GM21529 (cell line): Measurements from ENCODE around the gene SCIMP.
A peak's percentile ranks its signal among the peaks of the same experiment; 100 is the strongest.
"Not testable (repeated sequence)": the region's sequence is repeated elsewhere in the genome, so short reads cannot be mapped to it uniquely, and the experiment has no call there.

ENCODE experiments used
- ATAC-seq: cut with Tn5 transposase; IDR thresholded peaks from one replicate; pipeline ENCODE4 v1.9.1; 2021; ENCODE audit not compliant: unreplicated experiment

Gene SCIMP

GRCh38 chr17:5191541-5192417, 42.9 kb downstream of the SCIMP start, which contains the start of gene ZNF594:
Gene ZNF594 (minus strand): TSS chr17:5191868. CDS start chr17:5184256, 7,612 bp downstream.
- ATAC-seq, result peak; percentile 94

GRCh38 chr17:5184288-5184687, 50.4 kb downstream of the SCIMP start:
- ATAC-seq, result no peak

- no peak for ATAC-seq
Measured at GRCh38 chr17:5183410-5183793, 51.3 kb downstream of the SCIMP start.

GRCh38 chr17:5182597-5183409, 51.9 kb downstream of the SCIMP start:
- no peak for ATAC-seq

GRCh38 chr17:5181509-5182305, 53.0 kb downstream of the SCIMP start:
- no peak for ATAC-seq

- no peak for ATAC-seq
Measured at GRCh38 chr17:5179003-5179402, 55.7 kb downstream of the SCIMP start.

- ATAC-seq, result not testable (repeated sequence)
Measured at GRCh38 chr17:5175027-5175426, 59.6 kb downstream of the SCIMP start.

GRCh38 chr17:5165791-5166564, 68.7 kb downstream of the SCIMP start:
- ATAC-seq, result not testable (repeated sequence)

- ATAC-seq, result no peak
Measured at GRCh38 chr17:5164436-5164835, 70.2 kb downstream of the SCIMP start.

- ATAC-seq, result not testable (repeated sequence)
Measured at GRCh38 chr17:5161793-5162192, 72.9 kb downstream of the SCIMP start.

GRCh38 chr17:5160702-5161101, 74.0 kb downstream of the SCIMP start:
- ATAC-seq, result not testable (repeated sequence)
